GM20431 (cell line): ENCODE measurements around the gene CHRNA1.
"Not testable (repeated sequence)": the region's sequence is repeated elsewhere in the genome, so short reads cannot be mapped to it uniquely, and the experiment has no call there.

Experiments used
- in situ Hi-C: fragments of 300-500 bp; cut with MseI, MboI; formaldehyde crosslinking; loops from one replicate; pipeline ENCODE4 v1.15.0; 2020; ENCODE audit warnings: low sequenced_read_pairs; ENCODE audit not compliant: unreplicated experiment

Gene CHRNA1

GRCh38 chr2:174722942-174723592 lies 41.2 kb downstream of the CHRNA1 start:
- in situ Hi-C loops, result no loop called here

DNA sequence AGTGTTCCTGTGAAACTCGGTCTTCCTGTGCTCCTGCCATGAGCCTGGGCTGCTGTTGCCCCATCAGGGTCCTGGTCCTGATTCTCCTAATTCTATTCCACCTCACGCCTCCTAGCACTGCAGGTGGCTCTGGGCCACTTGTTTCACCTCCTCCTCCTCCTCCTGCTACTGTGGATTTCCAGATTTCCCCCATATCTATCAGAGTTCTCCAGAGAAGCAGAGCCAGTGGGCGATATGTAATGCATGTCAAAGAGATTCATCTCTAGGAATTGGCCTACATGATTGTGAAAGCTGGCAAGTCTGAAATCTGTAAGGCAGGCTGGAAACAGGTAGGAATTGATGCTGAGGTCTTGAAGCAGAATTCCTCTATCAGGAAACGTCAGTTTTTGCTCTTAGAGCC lies 45.3 kb downstream of the CHRNA1 start:
- in situ Hi-C loops, result no loop called here

DNA sequence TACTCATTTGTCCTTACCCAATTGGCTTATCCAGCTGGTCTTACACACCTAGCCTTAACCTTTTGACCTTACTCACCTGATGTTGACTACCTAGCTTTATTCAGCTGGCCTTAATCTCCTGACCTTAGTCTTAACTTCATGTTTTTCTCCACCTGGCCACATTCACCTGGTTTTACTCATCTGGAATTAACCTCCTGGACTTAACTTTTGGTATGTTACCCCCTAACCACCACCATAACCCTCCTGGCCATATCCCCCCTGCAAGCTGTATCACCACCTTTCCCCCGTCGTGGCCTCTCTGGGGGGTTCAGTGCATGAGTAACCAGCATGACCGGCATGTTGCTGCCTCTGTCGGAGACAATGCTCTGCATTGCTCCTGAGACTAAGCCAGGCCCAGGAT lies 45.7 kb downstream of the CHRNA1 start:
- in situ Hi-C loops, result no loop called here

- in situ Hi-C loops, result no loop called here
These were observed 46.4 kb downstream of the CHRNA1 start for GRCh38 chr2:174717916-174718315.

DNA sequence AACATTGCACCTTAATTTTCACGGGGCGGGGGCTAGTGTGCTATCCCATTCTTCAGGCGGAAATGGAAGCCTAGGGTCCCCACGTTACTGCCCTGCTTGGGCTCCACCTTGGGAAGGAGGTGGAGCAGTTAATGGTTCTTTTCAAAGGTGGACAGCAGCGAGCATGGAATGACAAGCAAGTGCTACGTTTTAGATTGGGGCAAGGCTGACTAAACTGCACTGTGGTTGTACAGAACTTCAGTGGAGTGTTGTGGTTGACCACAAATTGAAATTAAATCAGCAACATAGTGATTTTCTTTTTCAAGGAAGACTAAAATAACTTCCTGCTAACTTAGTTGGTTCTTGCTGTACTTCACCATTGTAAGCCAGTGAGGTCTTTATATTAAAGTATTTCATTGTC lies 47.0 kb downstream of the CHRNA1 start:
- in situ Hi-C loops, result no loop called here

- in situ Hi-C loops, result no loop called here
These were observed 47.5 kb downstream of the CHRNA1 start for GRCh38 chr2:174716785-174717184.

GRCh38 chr2:174713686-174714085 lies 50.6 kb downstream of the CHRNA1 start:
- in situ Hi-C loops, result no loop called here

DNA sequence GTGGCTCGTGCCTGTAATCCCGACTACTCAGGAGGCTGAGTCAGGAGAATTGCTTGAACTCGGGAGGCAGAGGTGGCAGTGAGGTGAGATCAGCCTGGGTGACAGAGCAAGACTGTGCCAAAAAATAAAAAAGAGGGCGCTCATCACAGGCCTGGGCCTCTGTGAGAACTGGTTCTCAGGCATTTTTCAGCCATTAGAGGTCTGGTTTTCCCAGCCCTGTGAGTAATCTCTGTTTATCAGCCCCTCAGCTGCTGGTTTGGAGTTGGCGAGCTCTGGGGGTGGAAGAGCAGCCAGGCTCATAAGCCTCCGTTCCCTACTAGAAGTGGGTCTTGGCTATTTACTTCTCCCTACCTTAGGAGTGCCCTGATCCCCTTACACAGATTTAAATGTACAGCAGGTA lies 53.1 kb downstream of the CHRNA1 start:
- in situ Hi-C loops, result no loop called here

GRCh38 chr2:174709416-174710004 lies 54.8 kb downstream of the CHRNA1 start:
- in situ Hi-C loops, result not testable (repeated sequence)

GRCh38 chr2:174708713-174709112 lies 55.6 kb downstream of the CHRNA1 start:
- in situ Hi-C loops, result no loop called here

GRCh38 chr2:174705321-174705720 lies 59.0 kb downstream of the CHRNA1 start:
- in situ Hi-C loops, result no loop called here

GRCh38 chr2:174704642-174705041 lies 59.6 kb downstream of the CHRNA1 start:
- in situ Hi-C loops, result no loop called here

DNA sequence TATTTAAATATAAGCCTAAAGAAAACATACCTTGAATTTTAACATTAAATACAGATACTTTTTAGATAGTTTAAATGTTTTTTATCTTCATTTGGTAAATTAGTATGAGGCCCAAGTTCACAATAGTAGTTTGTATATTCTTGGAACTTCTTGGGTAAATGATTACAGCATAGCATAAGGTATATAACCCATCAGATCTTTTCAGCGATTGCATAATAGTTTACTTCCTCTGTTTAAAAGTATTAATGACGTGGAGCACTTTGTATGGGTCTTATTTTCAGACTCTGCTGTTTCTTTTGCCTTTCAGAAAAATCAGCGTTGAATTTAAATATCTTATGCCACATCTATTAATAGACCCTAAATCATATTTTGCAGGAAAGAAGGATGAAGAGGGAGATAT lies 60.2 kb downstream of the CHRNA1 start:
- in situ Hi-C loops, result no loop called here

- in situ Hi-C loops, result no loop called here
These were observed 60.8 kb downstream of the CHRNA1 start for GRCh38 chr2:174703430-174703829.

- in situ Hi-C loops, result no loop called here
These were observed 61.7 kb downstream of the CHRNA1 start for GRCh38 chr2:174702541-174702940.

- in situ Hi-C loops, result loop anchor here (25.0 kb wide), 1 partner anchor 238 kb away; no protein-coding TSS in a partner anchor
These were observed 64.1 kb downstream of the CHRNA1 start for GRCh38 chr2:174699993-174700766.
